ENCODE results near the gene MLLT3. TPM values are rescaled to one million over a fixed set of nuclear protein-coding genes. Genes with fewer than 3 reads are reported as not detected.
A peak's percentile ranks its signal among the peaks of the same experiment; 100 is the strongest.

Gene MLLT3
- total RNA-seq, 1 donor from 2014 or later = 39.1 TPM

GRCh38 chr9:20479419-20480155 lies 142.7 kb downstream of the MLLT3 start:
- Histone ChIP-seq H3K79me2 (ENCODE audit: low read depth) (no peaks in the 10 kb centered on the region), H3F3A (ENCODE audit: low read depth) (no peaks in the 10 kb centered on the region)
- no peaks in the 10 kb centered on the region for H3K27me3 Mint-ChIP-seq (ENCODE audit: insufficient read depth, low read depth)

DNA sequence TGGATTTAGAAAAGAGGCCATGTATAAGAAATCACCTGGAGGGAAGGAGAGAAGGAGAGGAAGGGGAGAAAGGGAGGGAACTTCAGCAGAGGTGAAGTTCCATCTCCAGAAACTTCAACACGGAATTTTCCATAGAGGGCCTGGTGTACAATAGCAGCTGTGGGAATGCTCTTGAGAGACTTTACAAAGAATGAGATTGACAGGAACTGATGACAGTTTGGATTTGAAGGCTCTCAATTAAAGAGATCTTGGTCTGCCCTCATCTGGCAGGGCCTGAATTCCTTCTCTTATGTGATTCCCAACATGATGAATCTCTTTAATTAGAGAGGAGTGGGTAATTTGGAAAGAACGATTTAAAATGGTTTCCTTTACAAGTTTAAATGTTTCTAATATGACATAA lies 143.5 kb downstream of the MLLT3 start:
- Histone ChIP-seq H3F3A (ENCODE audit: low read depth) (no peaks in the 10 kb centered on the region), H2AFZ (replicated peaks) (no peak overlapping the region), H3K4me3 (no peak overlapping the region), H3K36me3 (no peaks in the 10 kb centered on the region), H3K27ac (no peak overlapping the region), H3K4me1 (peaks cover 14% of the 10 kb centered on the region), H4K20me1 (ENCODE audit: low read depth) (no peaks in the 10 kb centered on the region), H3K9ac (no peak overlapping the region), H3K27me3 (no peaks in the 10 kb centered on the region), H3K9me3 (ENCODE audit: low read depth) (no peaks in the 10 kb centered on the region), H3K4me2 (no peak overlapping the region), H3K79me2 (ENCODE audit: low read depth) (no peaks in the 10 kb centered on the region)
- H3K4me3 Mint-ChIP-seq = no peak overlapping the region
- DNase-seq (ENCODE audit: low spot score) = peak; percentile 7
- no peaks in the 10 kb centered on the region for H3K9me3 Mint-ChIP-seq
- TF ChIP-seq EZH2 (IDR thresholded peaks at IDR 0.05) = no peak
- TF ChIP-seq CTCF (IDR thresholded peaks at IDR 0.05) = no peak
- TF ChIP-seq EZH2phosphoT487 (IDR thresholded peaks at IDR 0.05) = no peak
- H3K27ac Mint-ChIP-seq = no peak overlapping the region
- no peaks in the 10 kb centered on the region for H3K36me3 Mint-ChIP-seq
- H3K27me3 Mint-ChIP-seq (ENCODE audit: insufficient read depth, low read depth) = no peaks in the 10 kb centered on the region
- peaks cover 21% of the 10 kb centered on the region for H3K4me1 Mint-ChIP-seq

More at GRCh38 chr9:20479419-20480155, 142.7 kb downstream of the MLLT3 start:
- H3K27ac Mint-ChIP-seq = no peak overlapping the region
- no peaks in the 10 kb centered on the region for H3K9me3 Mint-ChIP-seq
- no peaks in the 10 kb centered on the region for H3K36me3 Mint-ChIP-seq
- TF ChIP-seq CTCF (IDR thresholded peaks at IDR 0.05) (no peak), EZH2 (IDR thresholded peaks at IDR 0.05) (no peak), EZH2phosphoT487 (IDR thresholded peaks at IDR 0.05) (no peak)
- H3K4me3 ChIP-seq = no peak overlapping the region
- H3K4me1 Mint-ChIP-seq = peaks cover 21% of the 10 kb centered on the region
- H3K4me3 Mint-ChIP-seq = no peak overlapping the region
- no peak overlapping the region for H3K9ac ChIP-seq
- DNase-seq (ENCODE audit: low spot score) = no peak
- peaks cover 14% of the 10 kb centered on the region for H3K4me1 ChIP-seq
- H4K20me1 ChIP-seq (ENCODE audit: low read depth) = no peaks in the 10 kb centered on the region
- H3K4me2 ChIP-seq = no peak overlapping the region
- H3K27ac ChIP-seq = no peak overlapping the region
- no peaks in the 10 kb centered on the region for H3K36me3 ChIP-seq
- no peaks in the 10 kb centered on the region for H3K9me3 ChIP-seq (ENCODE audit: low read depth)
- H3K27me3 ChIP-seq = no peaks in the 10 kb centered on the region
- no peak overlapping the region for H2AFZ ChIP-seq (replicated peaks)

DNA sequence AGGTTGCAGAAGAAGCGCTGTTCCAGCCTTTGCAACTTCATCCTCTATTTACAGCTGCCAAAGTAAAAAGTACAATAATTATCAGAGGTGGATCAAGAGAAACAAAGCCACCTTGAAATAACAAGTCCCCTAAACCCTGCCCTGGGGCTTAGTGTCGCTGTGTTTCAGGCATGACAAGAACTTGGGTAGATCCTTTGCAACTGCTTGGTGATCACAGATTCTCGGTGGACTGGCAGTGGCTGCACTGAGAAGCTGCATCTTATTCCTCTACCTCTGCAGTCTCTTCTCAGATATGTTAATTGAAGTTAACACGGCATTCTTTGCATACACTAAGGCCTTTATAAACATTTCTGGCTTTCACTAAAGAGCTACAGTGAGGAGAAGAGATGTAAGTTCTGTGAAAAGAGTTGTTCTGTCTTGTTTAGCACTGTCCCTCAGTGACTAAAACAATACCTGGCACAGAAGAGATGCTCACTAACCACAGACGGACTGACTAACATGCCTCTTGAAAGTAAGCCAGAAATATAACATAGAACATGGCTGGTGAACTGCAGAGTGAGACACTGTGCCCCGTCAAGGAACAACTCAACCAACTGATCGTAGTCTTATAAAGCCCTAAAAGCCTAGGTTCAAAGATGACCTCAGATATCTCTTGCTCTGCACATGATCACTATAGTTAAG lies 144.2 kb downstream of the MLLT3 start:
- Histone ChIP-seq H3K9ac (no peak overlapping the region), H3K27me3 (no peaks in the 10 kb centered on the region), H3K4me2 (no peak overlapping the region), H3K27ac (no peak overlapping the region), H4K20me1 (ENCODE audit: low read depth) (no peaks in the 10 kb centered on the region), H3F3A (ENCODE audit: low read depth) (no peaks in the 10 kb centered on the region), H3K4me1 (peaks cover 14% of the 10 kb centered on the region), H3K36me3 (no peaks in the 10 kb centered on the region), H3K79me2 (ENCODE audit: low read depth) (no peaks in the 10 kb centered on the region), H2AFZ (replicated peaks) (no peak overlapping the region), H3K9me3 (ENCODE audit: low read depth) (no peaks in the 10 kb centered on the region), H3K4me3 (no peak overlapping the region)
- Mint-ChIP-seq H3K36me3 (no peaks in the 10 kb centered on the region), H3K4me1 (peaks cover 21% of the 10 kb centered on the region), H3K4me3 (no peak overlapping the region), H3K27ac (no peak overlapping the region), H3K9me3 (no peaks in the 10 kb centered on the region), H3K27me3 (ENCODE audit: insufficient read depth, low read depth) (no peaks in the 10 kb centered on the region)
- TF ChIP-seq CTCF (IDR thresholded peaks at IDR 0.05) = no peak
- peak; percentile 14 for DNase-seq (ENCODE audit: low spot score)
